Activated gamma-delta T cell treated with Interleukin-2 at 50 U/mL for 16 hours (primary cell): ENCODE data around the gene OR8B2.
"Not testable (repeated sequence)": the region's sequence is repeated elsewhere in the genome, so short reads cannot be mapped to it uniquely, and the experiment has no call there.

Source experiments
- DNase-seq: peaks from one replicate; pipeline ENCODE4 v3.0.0-alpha.2; 2020

OR8B2 gene

GRCh38 chr11:124384399-124384798, at the start of gene OR8B2:
Gene OR8B2 (minus strand): TSS chr11:124384499. CDS start chr11:124383343, 1,156 bp downstream.
- no peak for DNase-seq

- no peak for DNase-seq
Observed at GRCh38 chr11:124429599-124429998, 45.3 kb upstream of the OR8B2 start.

GRCh38 chr11:124424384-124424921, 40.2 kb upstream of the OR8B2 start, which contains the start of gene OR8B4:
Gene OR8B4 (minus strand): TSS chr11:124424871. CDS start chr11:124424871, 0 bp downstream.
- DNase-seq: no peak

GRCh38 chr11:124421043-124421442, 36.7 kb upstream of the OR8B2 start:
- DNase-seq: no peak

GRCh38 chr11:124415356-124415923, 31.1 kb upstream of the OR8B2 start:
- DNase-seq: no peak

- no peak for DNase-seq
Observed at GRCh38 chr11:124409906-124410305, 25.6 kb upstream of the OR8B2 start.

GRCh38 chr11:124405581-124405980, 21.3 kb upstream of the OR8B2 start:
- no peak for DNase-seq

GRCh38 chr11:124403186-124403585, 18.9 kb upstream of the OR8B2 start:
- not testable (repeated sequence) for DNase-seq

GRCh38 chr11:124402326-124402922, 18.1 kb upstream of the OR8B2 start:
- peak; percentile 12 for DNase-seq

GRCh38 chr11:124398924-124399323, 14.6 kb upstream of the OR8B2 start, which contains the start of gene OR8B3:
Gene OR8B3 (minus strand): TSS chr11:124399024. CDS start chr11:124397351, 1,673 bp downstream.
- no peak for DNase-seq

- not testable (repeated sequence) for DNase-seq
Observed at GRCh38 chr11:124396847-124397246, 12.5 kb upstream of the OR8B2 start.

- no peak for DNase-seq
Observed at GRCh38 chr11:124394408-124394807, 10.1 kb upstream of the OR8B2 start.

- DNase-seq: not testable (repeated sequence)
Observed at GRCh38 chr11:124382857-124383256, 1.4 kb downstream of the OR8B2 start.

GRCh38 chr11:124380585-124380984, 3.7 kb downstream of the OR8B2 start:
- no peak for DNase-seq

- no peak for DNase-seq
Observed at GRCh38 chr11:124376280-124376679, 8.0 kb downstream of the OR8B2 start.

GRCh38 chr11:124359566-124359965, 24.7 kb downstream of the OR8B2 start:
- no peak for DNase-seq

GRCh38 chr11:124346311-124346955, 37.9 kb downstream of the OR8B2 start:
- DNase-seq: no peak

GRCh38 chr11:124344346-124344745, 40.0 kb downstream of the OR8B2 start:
- no peak for DNase-seq

- DNase-seq: no peak
Observed at GRCh38 chr11:124340142-124340447, 44.2 kb downstream of the OR8B2 start.

- DNase-seq: no peak
Observed at GRCh38 chr11:124339396-124340141, 44.7 kb downstream of the OR8B2 start.
